Nephron (organoid): ENCODE results near the gene EYA4.

ENCODE experiments used
- H3K27ac Mint-ChIP-seq, 3 experiments: 2 replicates each; pipeline ENCODE4 v1.8.0; 2020; ENCODE audit warnings: mixed read lengths in 3 of 3, mild to moderate bottlenecking in 2 of 3, moderate library complexity in 1 of 3
- H3K27me3 Mint-ChIP-seq: 2 replicates; pipeline ENCODE4 v1.8.0; 2021; ENCODE audit warnings: low read depth, mild to moderate bottlenecking, moderate library complexity, mixed read lengths
- H3K36me3 Mint-ChIP-seq: 2 replicates; pipeline ENCODE4 v1.8.0; 2020; ENCODE audit warnings: low read depth, mixed read lengths
- H3K4me1 Mint-ChIP-seq: 2 replicates; pipeline ENCODE4 v1.8.0; 2020; ENCODE audit warnings: mixed read lengths
- H3K4me3 Mint-ChIP-seq, 3 experiments: 2 replicates each; pipeline ENCODE4 v1.8.0; 2020; ENCODE audit warnings: mild to moderate bottlenecking in 3 of 3, mixed read lengths in 3 of 3, moderate library complexity in 2 of 3
- H3K9me3 Mint-ChIP-seq: 2 replicates; pipeline ENCODE4 v1.8.0; 2020; ENCODE audit warnings: mixed read lengths
- TF ChIP-seq, protein P1 (sequence below), 3 experiments: fragments of 200-600 bp; sonication (generic); IDR thresholded peaks; one replicate each; pipeline ENCODE4 v1.5.0; 2021; ENCODE audit warnings: antibody characterized with exemption in 3 of 3; ENCODE audit not compliant: unreplicated experiment in 3 of 3

Gene EYA4

DNA sequence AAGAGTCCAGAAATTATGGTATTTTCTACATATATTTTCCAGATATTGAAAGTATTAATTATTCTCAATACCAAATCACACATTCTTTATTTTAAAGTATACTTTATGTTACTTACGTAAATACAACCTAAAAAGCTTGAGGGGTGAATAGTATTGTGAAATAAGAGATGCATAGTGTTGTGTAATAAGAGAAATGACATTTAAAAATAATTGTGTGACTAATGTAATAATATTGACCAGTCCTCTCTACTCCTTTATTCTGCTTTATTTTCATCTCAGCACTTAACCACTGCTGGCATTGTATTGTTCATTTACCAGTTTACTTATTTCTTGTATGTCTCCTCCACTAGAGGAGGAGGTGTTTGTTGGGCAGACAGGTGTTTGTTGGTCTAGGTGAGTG is 135.6 kb downstream of the EYA4 start:
- Mint-ChIP-seq H3K4me1 (peaks cover 31% of the 10 kb centered on the region), H3K4me3 (no peak overlapping the region), H3K36me3 (no peaks in the 10 kb centered on the region), H3K27ac (no peak overlapping the region), H3K27me3 (no peaks in the 10 kb centered on the region), H3K9me3 (no peaks in the 10 kb centered on the region)
- TF ChIP-seq, protein P1, sequence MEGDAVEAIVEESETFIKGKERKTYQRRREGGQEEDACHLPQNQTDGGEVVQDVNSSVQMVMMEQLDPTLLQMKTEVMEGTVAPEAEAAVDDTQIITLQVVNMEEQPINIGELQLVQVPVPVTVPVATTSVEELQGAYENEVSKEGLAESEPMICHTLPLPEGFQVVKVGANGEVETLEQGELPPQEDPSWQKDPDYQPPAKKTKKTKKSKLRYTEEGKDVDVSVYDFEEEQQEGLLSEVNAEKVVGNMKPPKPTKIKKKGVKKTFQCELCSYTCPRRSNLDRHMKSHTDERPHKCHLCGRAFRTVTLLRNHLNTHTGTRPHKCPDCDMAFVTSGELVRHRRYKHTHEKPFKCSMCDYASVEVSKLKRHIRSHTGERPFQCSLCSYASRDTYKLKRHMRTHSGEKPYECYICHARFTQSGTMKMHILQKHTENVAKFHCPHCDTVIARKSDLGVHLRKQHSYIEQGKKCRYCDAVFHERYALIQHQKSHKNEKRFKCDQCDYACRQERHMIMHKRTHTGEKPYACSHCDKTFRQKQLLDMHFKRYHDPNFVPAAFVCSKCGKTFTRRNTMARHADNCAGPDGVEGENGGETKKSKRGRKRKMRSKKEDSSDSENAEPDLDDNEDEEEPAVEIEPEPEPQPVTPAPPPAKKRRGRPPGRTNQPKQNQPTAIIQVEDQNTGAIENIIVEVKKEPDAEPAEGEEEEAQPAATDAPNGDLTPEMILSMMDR (IDR thresholded peaks at IDR 0.05; ENCODE audit: unreplicated experiment in 3 of 3) = no peak

DNA sequence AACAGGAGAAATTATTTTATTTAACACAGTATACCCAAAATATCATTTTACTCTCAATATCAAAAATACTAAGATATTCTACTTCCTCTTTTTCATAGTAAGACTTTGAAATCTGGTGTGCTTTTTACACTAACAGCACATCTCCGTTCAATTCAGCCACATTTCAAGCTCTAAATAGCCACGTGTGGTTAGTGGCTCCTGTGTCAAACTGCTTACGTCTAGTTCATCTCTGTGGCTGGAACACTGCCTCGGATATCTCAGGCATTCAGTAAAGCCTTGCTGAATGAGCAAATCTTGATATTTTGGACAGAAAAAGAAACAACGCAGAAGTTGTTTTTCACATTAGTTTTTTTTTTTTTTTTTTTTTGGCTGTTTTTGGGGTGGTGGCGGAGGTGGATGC is 136.1 kb downstream of the EYA4 start:
- no peaks in the 10 kb centered on the region for H3K27me3 Mint-ChIP-seq
- H3K27ac Mint-ChIP-seq = no peak overlapping the region
- H3K4me3 Mint-ChIP-seq = no peak overlapping the region
- H3K9me3 Mint-ChIP-seq = no peaks in the 10 kb centered on the region
- peaks cover 36% of the 10 kb centered on the region for H3K4me1 Mint-ChIP-seq
- no peaks in the 10 kb centered on the region for H3K36me3 Mint-ChIP-seq
- TF ChIP-seq, protein P1 (IDR thresholded peaks at IDR 0.05; ENCODE audit: unreplicated experiment in 3 of 3) = no peak

DNA sequence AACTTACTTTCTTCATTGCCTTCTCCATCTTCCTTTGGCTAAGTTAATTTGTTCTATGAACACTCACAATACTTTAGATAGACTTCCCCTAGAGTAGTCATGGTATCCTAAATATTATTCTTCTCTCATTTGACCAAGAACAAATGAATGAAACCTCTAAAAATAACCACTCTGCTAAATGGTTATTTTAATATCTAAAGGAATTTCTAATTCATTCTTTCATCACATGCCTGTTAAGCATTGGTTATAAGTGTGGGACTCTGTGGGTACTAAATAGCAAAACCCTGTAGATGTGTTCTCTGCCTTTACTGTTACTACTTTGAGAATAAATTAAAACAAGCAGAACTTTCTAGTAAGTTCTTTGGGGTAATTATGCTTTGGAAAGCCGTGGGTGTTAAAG is 138.9 kb downstream of the EYA4 start:
- Mint-ChIP-seq H3K27ac (no peak overlapping the region), H3K4me1 (peaks cover 18% of the 10 kb centered on the region), H3K36me3 (no peaks in the 10 kb centered on the region), H3K27me3 (no peaks in the 10 kb centered on the region), H3K9me3 (no peaks in the 10 kb centered on the region), H3K4me3 (no peak overlapping the region)
- TF ChIP-seq, protein P1 (IDR thresholded peaks at IDR 0.05; ENCODE audit: unreplicated experiment in 3 of 3) = no peak

DNA sequence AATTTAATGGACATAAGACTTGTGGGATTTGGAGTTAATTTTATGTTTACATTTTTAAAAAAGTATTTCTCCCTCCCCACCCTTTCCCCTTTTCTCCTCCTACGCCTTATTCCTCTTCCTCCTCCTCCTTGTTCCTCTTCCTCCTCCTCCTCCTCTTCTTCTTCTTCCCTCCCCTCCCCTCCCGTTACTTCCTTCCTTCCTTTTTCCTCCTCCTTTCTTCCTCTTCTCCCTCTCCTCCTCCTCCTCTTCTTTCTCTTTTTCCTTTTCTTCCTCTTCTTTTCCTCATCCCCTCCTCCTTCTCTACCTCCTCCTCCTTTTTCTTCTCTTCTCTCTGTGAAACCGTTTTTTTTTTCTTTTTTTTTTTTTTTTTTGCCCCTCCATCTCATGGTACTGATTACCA is 139.6 kb downstream of the EYA4 start:
- H3K27me3 Mint-ChIP-seq = no peaks in the 10 kb centered on the region
- H3K4me1 Mint-ChIP-seq = peaks cover 24% of the 10 kb centered on the region
- TF ChIP-seq, protein P1 (IDR thresholded peaks at IDR 0.05; ENCODE audit: unreplicated experiment in 3 of 3) = no peak
- H3K4me3 Mint-ChIP-seq = no peak overlapping the region
- H3K27ac Mint-ChIP-seq = no peak overlapping the region
- H3K9me3 Mint-ChIP-seq = no peaks in the 10 kb centered on the region
- H3K36me3 Mint-ChIP-seq = no peaks in the 10 kb centered on the region

DNA sequence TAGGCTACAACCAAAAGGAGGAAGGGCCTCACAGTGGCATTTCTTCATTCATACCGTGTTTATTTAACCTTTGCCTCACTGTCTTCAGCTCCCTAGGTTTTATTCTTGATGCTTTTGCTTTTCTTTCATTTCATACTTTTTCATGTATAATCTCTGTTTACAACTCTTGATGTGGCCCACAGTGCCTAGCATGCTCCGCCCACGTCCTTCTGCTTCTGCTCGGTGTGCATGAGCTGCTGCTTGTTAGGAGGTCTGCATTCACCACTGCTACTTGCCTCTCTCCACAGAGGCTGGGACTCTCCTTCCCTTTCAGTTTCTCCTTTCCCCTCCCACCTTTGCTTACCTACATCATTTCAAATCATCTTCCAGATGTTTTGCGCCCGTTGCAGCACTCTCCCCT is 147.6 kb downstream of the EYA4 start:
- H3K9me3 Mint-ChIP-seq = no peaks in the 10 kb centered on the region
- H3K27ac Mint-ChIP-seq = no peak overlapping the region
- TF ChIP-seq, protein P1 (IDR thresholded peaks at IDR 0.05; ENCODE audit: unreplicated experiment in 3 of 3) = no peak
- H3K4me1 Mint-ChIP-seq = peaks cover 42% of the 10 kb centered on the region
- no peak overlapping the region for H3K4me3 Mint-ChIP-seq
- no peaks in the 10 kb centered on the region for H3K27me3 Mint-ChIP-seq
- peaks cover 5% of the 10 kb centered on the region for H3K36me3 Mint-ChIP-seq

DNA sequence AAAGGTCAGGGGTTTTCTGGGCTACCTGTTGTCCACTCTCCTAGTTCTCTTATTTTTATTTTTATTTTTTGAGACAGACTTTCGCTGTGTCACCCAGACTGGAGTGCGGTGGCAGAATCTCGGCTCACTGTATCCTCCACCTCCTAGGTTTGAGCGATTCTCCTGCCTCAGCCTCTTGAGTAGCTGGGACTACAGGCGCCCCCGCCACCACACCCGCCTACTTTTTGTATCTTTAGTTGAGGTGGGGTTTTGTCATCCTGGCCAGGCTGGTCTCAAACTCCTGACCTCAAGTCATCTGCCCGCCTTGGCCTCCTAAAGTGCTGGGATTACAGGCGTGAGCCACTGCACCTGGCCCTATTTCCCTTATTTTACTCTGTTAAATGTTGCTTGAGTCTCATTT is 149.0 kb downstream of the EYA4 start:
- H3K27ac Mint-ChIP-seq = no peak overlapping the region

More for the DNA sequence above, 149.0 kb downstream of the EYA4 start:
- TF ChIP-seq, protein P1 (IDR thresholded peaks at IDR 0.05; ENCODE audit: unreplicated experiment in 3 of 3) = no peak
- Mint-ChIP-seq H3K27me3 (no peaks in the 10 kb centered on the region), H3K9me3 (no peaks in the 10 kb centered on the region), H3K4me1 (peaks cover 42% of the 10 kb centered on the region), H3K36me3 (peaks cover 5% of the 10 kb centered on the region), H3K4me3 (no peak overlapping the region)
